Testis (tissue), 2 donors: Measurements from ENCODE around the gene STUM.

Source experiments
- CTCF ChIP-seq, 3 experiments: fragments of 450-650 bp in 2 of 3; fragments of 200-600 bp in 1 of 3; sonication (generic) in 1 of 3; IDR thresholded peaks; one replicate each; pipeline ENCODE4 v1.5.1; 2016 to 2019; ENCODE audit warnings: antibody characterized with exemption in 3 of 3, mild to moderate bottlenecking in 2 of 3, moderate library complexity in 1 of 3
- POLR2A ChIP-seq: fragments of 450-650 bp; IDR thresholded peaks from one replicate; pipeline ENCODE4 v1.6.1; 2017; ENCODE audit warnings: antibody characterized with exemption, mild to moderate bottlenecking, moderate library complexity

GRCh38 chr1:226566234-226566633, 17.7 kb downstream of the STUM start:
- TF ChIP-seq CTCF (IDR thresholded peaks at IDR 0.05) (no peak), POLR2A (no peak)
